Panc1 (cell line): ENCODE results near the gene C1QTNF2. TPM values are rescaled to one million over a fixed set of nuclear protein-coding genes. Genes with fewer than 3 reads are reported as not detected.

Experiments used
- ATAC-seq: fragments of 200-7000 bp; cut with Tn5 transposase; 2 replicates; pipeline ENCODE4 v1.9.1; 2020; ENCODE audit warnings: mild to moderate bottlenecking, moderate library complexity
- BruUV-seq: library from RNA; stranded (reverse); fragments of 400-500 nt; replicated peaks from 2 replicates; lab custom pipeline; 2021; lab: Mats Ljungman, UMichigan
- CTCF ChIA-PET: fragments of 300-600 bp; sonication (Branson Sonifier 250); formaldehyde crosslinking; loops from one replicate; lab custom pipeline; 2022; ENCODE audit warnings: antibody characterized with exemption; lab: Charles Lee
- POLR2A ChIA-PET: fragments of 300-600 bp; sonication (Branson Sonifier 250); formaldehyde crosslinking; loops from one replicate; lab custom pipeline; 2022; ENCODE audit warnings: antibody characterized with exemption; lab: Charles Lee
- DNase-seq: peaks from one replicate; pipeline ENCODE4 v3.0.0-alpha.2; 2010; ENCODE audit warnings: low read depth, low spot score
- H3K27ac ChIP-seq: 2 replicates; pipeline ENCODE4 v1.5.1; 2011; ENCODE audit warnings: mild to moderate bottlenecking, low read length, inconsistent platforms
- H3K27me3 ChIP-seq: fragments of 200-500 bp; sonication (Bioruptor generic); 2 replicates; pipeline ENCODE4 v1.6.0; 2014; ENCODE audit warnings: low read length, inconsistent platforms; ENCODE audit not compliant: control insufficient read depth, insufficient read depth
- H3K36me3 ChIP-seq: fragments of 200-500 bp; sonication (Bioruptor generic); 2 replicates; pipeline ENCODE4 v1.5.1; 2014; ENCODE audit warnings: inconsistent platforms, mild to moderate bottlenecking, low read length, moderate library complexity; ENCODE audit not compliant: control insufficient read depth, insufficient read depth
- H3K4me1 ChIP-seq: 2 replicates; pipeline ENCODE4 v1.5.1; 2011; ENCODE audit warnings: inconsistent platforms, mild to moderate bottlenecking, low read length, moderate library complexity; ENCODE audit not compliant: control insufficient read depth, insufficient read depth
- H3K4me3 ChIP-seq, 2 experiments: 2 replicates each; pipeline ENCODE4 v1.5.1; 2011 to 2012; ENCODE audit warnings: low read depth in 2 of 2, low read length in 2 of 2, mild to moderate bottlenecking in 2 of 2, inconsistent platforms in 1 of 2, moderate library complexity in 1 of 2
- H3K9me3 ChIP-seq: fragments of 200-500 bp; sonication (Bioruptor generic); 2 replicates; pipeline ENCODE4 v1.5.1; 2014; ENCODE audit warnings: low read depth, mild to moderate bottlenecking, inconsistent platforms, low read length, moderate library complexity; ENCODE audit not compliant: control insufficient read depth, insufficient read depth
- POLR2AphosphoS5 ChIP-seq: IDR thresholded peaks from 2 replicates; pipeline ENCODE4 v1.6.1; 2012; ENCODE audit warnings: mild to moderate bottlenecking, low read depth, low read length, moderate library complexity
- SIN3A ChIP-seq: IDR thresholded peaks from 2 replicates; pipeline ENCODE4 v1.6.1; 2012; ENCODE audit warnings: low read depth, mild to moderate bottlenecking, low read length, moderate library complexity, borderline replicate concordance; ENCODE audit not compliant: insufficient read depth
- TCF7L2 ChIP-seq: IDR thresholded peaks from 2 replicates; pipeline ENCODE4 v1.6.1; 2011; ENCODE audit warnings: mild to moderate bottlenecking, low read depth, low read length, inconsistent platforms
- in situ Hi-C: cut with HindIII; loops from 2 replicates; pipeline ENCODE4 v1.10.0; 2016; ENCODE audit warnings: low sequenced_read_pairs, low pct_unique_long_range_greater_than_20kb
- intact Hi-C: fragments of 100-400 bp; cut with micrococcal nuclease; formaldehyde crosslinking; loops from one replicate; pipeline ENCODE4 v1.10.0; 2022; ENCODE audit not compliant: unreplicated experiment
- total RNA-seq: library from RNA; stranded (reverse); gene quantifications from one replicate; pipeline ENCODE4 v1.2.1, GENCODE V29; 2021; ENCODE audit not compliant: unreplicated experiment
- TF ChIP-seq, protein P1 (sequence below): fragments of 450-650 bp; IDR thresholded peaks from 2 replicates; pipeline ENCODE4 v1.5.1; 2017; ENCODE audit warnings: mild to moderate bottlenecking
- TF ChIP-seq, protein P2 (sequence below), 2 experiments: IDR thresholded peaks; 2 replicates each; pipeline ENCODE4 v1.6.1; 2011 to 2012; ENCODE audit warnings: low read depth in 2 of 2, control low read depth in 1 of 2, low read length in 1 of 2, mild to moderate bottlenecking in 1 of 2, moderate library complexity in 1 of 2; ENCODE audit not compliant: insufficient read depth in 1 of 2

The C1QTNF2 gene
- total RNA-seq, 1 experiment from 2014 or later: 0.44 TPM

GRCh38 chr5:160317434-160317833 lies 53.0 kb downstream of the C1QTNF2 start:
- CTCF ChIA-PET: no interaction called here
- no peak for DNase-seq

GRCh38 chr5:160315968-160316367 lies 54.5 kb downstream of the C1QTNF2 start:
- H3K4me1 ChIP-seq: peaks cover 44% of the 10 kb centered on the region
- intact Hi-C loops (no loop called here), in situ Hi-C loops (loop anchor here (10.0 kb wide), 1 partner anchor 91 kb away; the partner anchor contains the start of gene FABP6)
- ATAC-seq (peak; percentile 85), DNase-seq (peak; percentile 98)
- TF ChIP-seq TCF7L2: 0 out of 2 replicates have a peak, but pooled peaks have one; percentile 29
- TF ChIP-seq POLR2AphosphoS5: peak; percentile 66; the same call in 1 of the 2 replicates
- TF ChIP-seq, protein P1, sequence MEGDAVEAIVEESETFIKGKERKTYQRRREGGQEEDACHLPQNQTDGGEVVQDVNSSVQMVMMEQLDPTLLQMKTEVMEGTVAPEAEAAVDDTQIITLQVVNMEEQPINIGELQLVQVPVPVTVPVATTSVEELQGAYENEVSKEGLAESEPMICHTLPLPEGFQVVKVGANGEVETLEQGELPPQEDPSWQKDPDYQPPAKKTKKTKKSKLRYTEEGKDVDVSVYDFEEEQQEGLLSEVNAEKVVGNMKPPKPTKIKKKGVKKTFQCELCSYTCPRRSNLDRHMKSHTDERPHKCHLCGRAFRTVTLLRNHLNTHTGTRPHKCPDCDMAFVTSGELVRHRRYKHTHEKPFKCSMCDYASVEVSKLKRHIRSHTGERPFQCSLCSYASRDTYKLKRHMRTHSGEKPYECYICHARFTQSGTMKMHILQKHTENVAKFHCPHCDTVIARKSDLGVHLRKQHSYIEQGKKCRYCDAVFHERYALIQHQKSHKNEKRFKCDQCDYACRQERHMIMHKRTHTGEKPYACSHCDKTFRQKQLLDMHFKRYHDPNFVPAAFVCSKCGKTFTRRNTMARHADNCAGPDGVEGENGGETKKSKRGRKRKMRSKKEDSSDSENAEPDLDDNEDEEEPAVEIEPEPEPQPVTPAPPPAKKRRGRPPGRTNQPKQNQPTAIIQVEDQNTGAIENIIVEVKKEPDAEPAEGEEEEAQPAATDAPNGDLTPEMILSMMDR: no peak
- no peaks in the 10 kb centered on the region for H3K36me3 ChIP-seq
- no peaks in the 10 kb centered on the region for H3K9me3 ChIP-seq
- no peaks in the 10 kb centered on the region for H3K27me3 ChIP-seq
- H3K4me3 ChIP-seq: no peak overlapping the region
- no TSS peak for BruUV-seq
- ChIA-PET POLR2A (interaction anchor here (0.6 to 0.7 kb wide), 2 partner anchors 50 to 1121 kb away, joined by 3 read pairs; no protein-coding TSS in a partner anchor), CTCF (no interaction called here)
- peak overlapping the region; percentile 98 for H3K27ac ChIP-seq

More at GRCh38 chr5:160317434-160317833, 53.0 kb downstream of the C1QTNF2 start:
- H3K4me1 ChIP-seq: peaks cover 41% of the 10 kb centered on the region
- TF ChIP-seq, protein P1: no peak
- TF ChIP-seq, protein P2, sequence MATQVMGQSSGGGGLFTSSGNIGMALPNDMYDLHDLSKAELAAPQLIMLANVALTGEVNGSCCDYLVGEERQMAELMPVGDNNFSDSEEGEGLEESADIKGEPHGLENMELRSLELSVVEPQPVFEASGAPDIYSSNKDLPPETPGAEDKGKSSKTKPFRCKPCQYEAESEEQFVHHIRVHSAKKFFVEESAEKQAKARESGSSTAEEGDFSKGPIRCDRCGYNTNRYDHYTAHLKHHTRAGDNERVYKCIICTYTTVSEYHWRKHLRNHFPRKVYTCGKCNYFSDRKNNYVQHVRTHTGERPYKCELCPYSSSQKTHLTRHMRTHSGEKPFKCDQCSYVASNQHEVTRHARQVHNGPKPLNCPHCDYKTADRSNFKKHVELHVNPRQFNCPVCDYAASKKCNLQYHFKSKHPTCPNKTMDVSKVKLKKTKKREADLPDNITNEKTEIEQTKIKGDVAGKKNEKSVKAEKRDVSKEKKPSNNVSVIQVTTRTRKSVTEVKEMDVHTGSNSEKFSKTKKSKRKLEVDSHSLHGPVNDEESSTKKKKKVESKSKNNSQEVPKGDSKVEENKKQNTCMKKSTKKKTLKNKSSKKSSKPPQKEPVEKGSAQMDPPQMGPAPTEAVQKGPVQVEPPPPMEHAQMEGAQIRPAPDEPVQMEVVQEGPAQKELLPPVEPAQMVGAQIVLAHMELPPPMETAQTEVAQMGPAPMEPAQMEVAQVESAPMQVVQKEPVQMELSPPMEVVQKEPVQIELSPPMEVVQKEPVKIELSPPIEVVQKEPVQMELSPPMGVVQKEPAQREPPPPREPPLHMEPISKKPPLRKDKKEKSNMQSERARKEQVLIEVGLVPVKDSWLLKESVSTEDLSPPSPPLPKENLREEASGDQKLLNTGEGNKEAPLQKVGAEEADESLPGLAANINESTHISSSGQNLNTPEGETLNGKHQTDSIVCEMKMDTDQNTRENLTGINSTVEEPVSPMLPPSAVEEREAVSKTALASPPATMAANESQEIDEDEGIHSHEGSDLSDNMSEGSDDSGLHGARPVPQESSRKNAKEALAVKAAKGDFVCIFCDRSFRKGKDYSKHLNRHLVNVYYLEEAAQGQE (IDR thresholded peaks at IDR 0.05; ENCODE audit: insufficient read depth in 1 of 2, low read depth in 2 of 2, low read length in 1 of 2): no peak
- TF ChIP-seq POLR2AphosphoS5 (no peak), TCF7L2 (no peak), SIN3A (no peak)
- BruUV-seq: no TSS peak
- H3K27me3 ChIP-seq: no peaks in the 10 kb centered on the region
- H3K4me3 ChIP-seq: no peak overlapping the region
- no peaks in the 10 kb centered on the region for H3K36me3 ChIP-seq
- POLR2A ChIA-PET: no interaction called here
- H3K9me3 ChIP-seq: no peaks in the 10 kb centered on the region
- no peak for ATAC-seq
- in situ Hi-C loops (loop anchor here (10.0 kb wide), 1 partner anchor 93 kb away; the partner anchor contains the start of gene FABP6), intact Hi-C loops (no loop called here)
- peak overlapping the region; percentile 98 for H3K27ac ChIP-seq
